CD14-positive monocyte (primary cell): ENCODE data around the gene MARS1. TPM values are rescaled to one million over a fixed set of nuclear protein-coding genes. Genes with fewer than 3 reads are reported as not detected.

Source experiments
- DNase-seq, 3 donors: peaks; one replicate each; pipeline ENCODE4 v3.0.0-alpha.2; 2011 to 2022
- H2AFZ ChIP-seq: 2 replicates; pipeline ENCODE4 v1.6.0; 2012; ENCODE audit warnings: mild to moderate bottlenecking, low read depth, low read length, inconsistent platforms; ENCODE audit not compliant: insufficient read depth, poor library complexity, severe bottlenecking
- H3K27ac ChIP-seq, 2 donors: 1 replicate in 1 of 2; 2 replicates in 1 of 2; pipeline ENCODE4 v1.5.1; 2012 to 2013; ENCODE audit warnings: low read length in 2 of 2, control low read depth in 1 of 2, inconsistent platforms in 1 of 2, low read depth in 1 of 2, mild to moderate bottlenecking in 1 of 2
- H3K27me3 ChIP-seq, 2 donors: one replicate each; pipeline versions ENCODE4 v1.6.0 to v1.6.1; 2011 to 2013; ENCODE audit warnings: low read length in 2 of 2; ENCODE audit not compliant: control insufficient read depth in 2 of 2, insufficient read depth in 2 of 2
- H3K36me3 ChIP-seq, 2 donors: replicated peaks in 1 of 2; 1 replicate in 1 of 2; 2 replicates in 1 of 2; pipeline versions ENCODE4 v1.5.1 to v1.6.1; 2012 to 2013; ENCODE audit warnings: low read length in 2 of 2, control low read depth in 1 of 2, inconsistent platforms in 1 of 2, mild to moderate bottlenecking in 1 of 2; ENCODE audit not compliant: insufficient read depth in 2 of 2, control insufficient read depth in 1 of 2
- H3K4me1 ChIP-seq, 2 donors: 1 replicate in 1 of 2; 2 replicates in 1 of 2; pipeline versions ENCODE4 v1.5.1 to v1.6.1; 2012 to 2013; ENCODE audit warnings: low read length in 2 of 2, control low read depth in 1 of 2, inconsistent platforms in 1 of 2, mild to moderate bottlenecking in 1 of 2, moderate library complexity in 1 of 2; ENCODE audit not compliant: insufficient read depth in 2 of 2, control insufficient read depth in 1 of 2
- H3K4me2 ChIP-seq: replicated peaks from 2 replicates; pipeline ENCODE3; 2012; ENCODE audit warnings: low read length, moderate library complexity, mild to moderate bottlenecking; ENCODE audit not compliant: poor library complexity, severe bottlenecking; ENCODE audit errors: extremely low read depth
- H3K4me3 ChIP-seq, 3 experiments: fragments of 200-600 bp in 1 of 3; sonication (generic) in 1 of 3; replicated peaks in 1 of 3; 1 replicate in 2 of 3; 2 replicates in 1 of 3; pipeline ENCODE4 v1.5.1; 2011 to 2013; ENCODE audit warnings: low read length in 3 of 3, mild to moderate bottlenecking in 3 of 3, control low read depth in 2 of 3, low read depth in 2 of 3, inconsistent platforms in 1 of 3, moderate library complexity in 1 of 3
- H3K79me2 ChIP-seq: 2 replicates; pipeline ENCODE4 v1.6.0; 2012; ENCODE audit warnings: mild to moderate bottlenecking, control low read depth, inconsistent platforms, low read length, moderate library complexity; ENCODE audit not compliant: insufficient read depth
- H3K9ac ChIP-seq: 2 replicates; pipeline ENCODE4 v1.6.0; 2017; ENCODE audit warnings: low read length, mild to moderate bottlenecking; ENCODE audit not compliant: insufficient read depth, poor library complexity, severe bottlenecking
- H3K9me3 ChIP-seq, 2 donors: replicated peaks in 1 of 2; 1 replicate in 1 of 2; 2 replicates in 1 of 2; pipeline versions ENCODE4 v1.5.1 to v1.6.1; 2012 to 2013; ENCODE audit warnings: low read length in 2 of 2, control low read depth in 1 of 2; ENCODE audit not compliant: control insufficient read depth in 1 of 2, insufficient read depth in 1 of 2
- H4K20me1 ChIP-seq: 2 replicates; pipeline ENCODE4 v1.6.0; 2012; ENCODE audit warnings: mild to moderate bottlenecking, low read length, control low read depth, moderate library complexity; ENCODE audit not compliant: insufficient read depth
- H3K27ac Mint-ChIP-seq, 7 donors: one replicate each; pipeline ENCODE4 v1.8.0; 2020; ENCODE audit warnings: mild to moderate bottlenecking in 7 of 7, mixed read lengths in 7 of 7, moderate library complexity in 6 of 7, inconsistent platforms in 2 of 7
- H3K27me3 Mint-ChIP-seq, 3 donors: one replicate each; pipeline ENCODE4 v1.8.0; 2021 to 2022; ENCODE audit warnings: low read depth in 3 of 3, mild to moderate bottlenecking in 3 of 3, mixed read lengths in 3 of 3, moderate library complexity in 3 of 3, inconsistent platforms in 1 of 3
- H3K36me3 Mint-ChIP-seq, 2 donors: one replicate each; pipeline ENCODE4 v1.8.0; 2020; ENCODE audit warnings: mixed read lengths in 2 of 2, inconsistent platforms in 1 of 2, mild to moderate bottlenecking in 1 of 2
- H3K4me1 Mint-ChIP-seq: one replicate; pipeline ENCODE4 v1.8.0; 2020; ENCODE audit warnings: mild to moderate bottlenecking, mixed read lengths
- H3K4me3 Mint-ChIP-seq, 2 donors: one replicate each; pipeline ENCODE4 v1.8.0; 2020; ENCODE audit warnings: mild to moderate bottlenecking in 2 of 2, mixed read lengths in 2 of 2, moderate library complexity in 1 of 2
- H3K9me3 Mint-ChIP-seq, 7 donors: one replicate each; pipeline ENCODE4 v1.8.0; 2020 to 2022; ENCODE audit warnings: mixed read lengths in 7 of 7, mild to moderate bottlenecking in 6 of 7, moderate library complexity in 6 of 7, inconsistent platforms in 2 of 7
- WGBS: methylation state at CpG from one replicate; pipeline ENCODE4 v1.1.5; 2013; ENCODE audit warnings: missing lambda C conversion rate; ENCODE audit not compliant: insufficient coverage; 5-methylcytosine and 5-hydroxymethylcytosine counted together
- intact Hi-C, 2 donors: fragments of 100-400 bp; cut with micrococcal nuclease; formaldehyde crosslinking; loops; one replicate each; pipeline versions ENCODE4 v1.15.0 to v1.15.1; 2023
- polyA plus RNA-seq, 3 donors: library from polyadenylated mRNA; depleted of rRNA in 1 of 3; unstranded in 2 of 3; stranded (reverse) in 1 of 3; fragments of 300-500 nt in 2 of 3; fragments of >200 nt in 1 of 3; fragmentation: Illumina TruSeq in 2 of 3; gene quantifications; 1 replicate in 2 of 3; 2 replicates in 1 of 3; pipeline ENCODE4 v1.2.3, GENCODE V29; 2012 to 2021
- TF ChIP-seq, protein P1 (sequence below): fragments of 200-600 bp; IDR thresholded peaks from one replicate; pipeline ENCODE4 v1.8.0; 2022; ENCODE audit warnings: antibody characterized with exemption, mild to moderate bottlenecking

The MARS1 gene
- polyA plus RNA-seq, 3 donors: 63.5 to 164 (median 79.8) TPM

DNA sequence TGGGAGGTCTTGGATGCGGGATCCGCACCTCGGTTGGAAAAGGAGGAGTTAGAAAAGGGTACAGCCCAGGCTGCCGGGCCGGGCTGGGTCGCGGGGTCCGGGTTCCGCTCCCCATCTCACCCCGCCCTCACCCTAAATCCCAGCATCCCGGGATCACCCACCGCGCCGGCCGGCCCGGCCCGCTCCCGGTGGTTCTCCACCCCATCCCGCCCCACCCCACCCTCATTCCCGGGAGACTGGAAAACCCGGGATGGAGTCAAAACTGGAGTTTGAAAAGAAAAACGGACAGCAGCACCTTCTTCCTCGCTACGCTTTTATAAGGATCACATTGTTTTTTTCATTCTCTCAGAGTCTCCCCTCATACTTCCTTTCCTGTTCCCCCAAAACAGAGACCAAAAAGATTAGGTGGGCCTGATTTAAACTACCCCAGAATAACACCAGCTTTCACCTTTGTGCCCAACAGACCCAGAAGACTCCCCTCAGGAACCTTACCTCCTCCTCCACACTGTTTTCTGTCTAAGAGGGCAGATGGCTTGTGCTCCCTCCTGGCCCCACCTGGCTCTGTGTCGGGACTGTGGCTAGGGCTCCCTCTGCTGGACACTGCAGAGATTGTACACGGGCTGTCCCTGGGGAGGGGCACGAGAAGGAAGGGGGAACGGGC lies 25.5 kb upstream of the MARS1 start:
- peak; percentile 70 to 77 (median 71) for DNase-seq
- intact Hi-C loops: loop anchor here in 1 of 2 donors (5.0 kb wide), 1 partner anchor 530 kb away; the partner anchor contains the start of gene SDR9C7
- Histone ChIP-seq H4K20me1 (peaks cover 16% of the 10 kb centered on the region), H3K4me1 (peaks cover 42 to 59% of the 10 kb centered on the region in 2 donors), H3K4me3 (peak overlapping the region; percentile 18 to 75 (median 44)), H3K79me2 (no peaks in the 10 kb centered on the region), H3K9me3 (peaks cover 0 to 4% of the 10 kb centered on the region in 2 donors), H2AFZ (peak overlapping the region; percentile 61), H3K9ac (peak overlapping the region; percentile 25), H3K36me3 (peaks cover 0 to 4% of the 10 kb centered on the region in 2 donors), H3K27ac (no peak overlapping the region), H3K4me2 (peak overlapping the region; percentile 89), H3K27me3 (peaks cover 15 to 26% of the 10 kb centered on the region in 2 donors)
- Mint-ChIP-seq H3K27me3 (peaks cover 44 to 57% (median 48%) of the 10 kb centered on the region in 3 donors), H3K4me3 (peak overlapping the region; percentile 78 to 97), H3K36me3 (peaks cover 7 to 10% of the 10 kb centered on the region in 2 donors), H3K9me3 (peaks cover 0 to 8% (median 1%) of the 10 kb centered on the region in 7 donors), H3K4me1 (peaks cover 57% of the 10 kb centered on the region), H3K27ac (peak overlapping the region in 5 of 7 donors; percentile 60 to 86 (median 72))
- TF ChIP-seq, protein P1, sequence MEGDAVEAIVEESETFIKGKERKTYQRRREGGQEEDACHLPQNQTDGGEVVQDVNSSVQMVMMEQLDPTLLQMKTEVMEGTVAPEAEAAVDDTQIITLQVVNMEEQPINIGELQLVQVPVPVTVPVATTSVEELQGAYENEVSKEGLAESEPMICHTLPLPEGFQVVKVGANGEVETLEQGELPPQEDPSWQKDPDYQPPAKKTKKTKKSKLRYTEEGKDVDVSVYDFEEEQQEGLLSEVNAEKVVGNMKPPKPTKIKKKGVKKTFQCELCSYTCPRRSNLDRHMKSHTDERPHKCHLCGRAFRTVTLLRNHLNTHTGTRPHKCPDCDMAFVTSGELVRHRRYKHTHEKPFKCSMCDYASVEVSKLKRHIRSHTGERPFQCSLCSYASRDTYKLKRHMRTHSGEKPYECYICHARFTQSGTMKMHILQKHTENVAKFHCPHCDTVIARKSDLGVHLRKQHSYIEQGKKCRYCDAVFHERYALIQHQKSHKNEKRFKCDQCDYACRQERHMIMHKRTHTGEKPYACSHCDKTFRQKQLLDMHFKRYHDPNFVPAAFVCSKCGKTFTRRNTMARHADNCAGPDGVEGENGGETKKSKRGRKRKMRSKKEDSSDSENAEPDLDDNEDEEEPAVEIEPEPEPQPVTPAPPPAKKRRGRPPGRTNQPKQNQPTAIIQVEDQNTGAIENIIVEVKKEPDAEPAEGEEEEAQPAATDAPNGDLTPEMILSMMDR: peak; percentile 89
- WGBS: 0% methylated on average over 5 of the region's 28 CpGs

DNA sequence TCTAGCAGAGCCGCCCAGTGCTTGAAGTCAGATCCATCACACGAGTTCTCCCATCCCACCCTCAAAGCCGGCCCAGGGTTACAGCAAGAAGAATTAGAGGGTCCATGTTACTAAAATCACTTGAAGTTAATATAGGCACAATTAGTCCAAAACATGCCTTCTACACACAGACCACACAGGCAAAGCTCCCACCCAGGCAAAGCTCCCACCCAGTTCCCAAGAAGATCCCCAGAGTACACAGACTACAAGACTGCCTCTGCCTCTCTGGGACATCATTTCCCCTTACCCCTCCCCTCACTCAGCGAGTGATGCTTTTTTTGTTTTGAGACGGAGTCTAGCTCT lies 25.0 kb upstream of the MARS1 start:
- H2AFZ ChIP-seq: peak overlapping the region; percentile 61
- H3K9ac ChIP-seq: no peak overlapping the region
- no peaks in the 10 kb centered on the region for H3K79me2 ChIP-seq
- peaks cover 21% of the 10 kb centered on the region for H4K20me1 ChIP-seq
- H3K4me2 ChIP-seq: peak overlapping the region; percentile 89
- H3K27me3 ChIP-seq: peaks cover 15 to 26% of the 10 kb centered on the region in 2 donors
- peak overlapping the region in 1 of 7 donors; percentile 79 for H3K27ac Mint-ChIP-seq
- 58% methylated on average over 2 of the region's 5 CpGs for WGBS
- H3K4me3 Mint-ChIP-seq: peak overlapping the region; percentile 75 to 97
- H3K9me3 Mint-ChIP-seq: peaks cover 0 to 10% (median 1%) of the 10 kb centered on the region in 7 donors
- H3K27ac ChIP-seq: no peak overlapping the region
- peaks cover 42 to 58% of the 10 kb centered on the region in 2 donors for H3K4me1 ChIP-seq
- TF ChIP-seq, protein P1: peak; percentile 28
- no peak for DNase-seq
- H3K4me1 Mint-ChIP-seq: peaks cover 57% of the 10 kb centered on the region
- intact Hi-C loops: loop anchor here in 1 of 2 donors (5.0 kb wide), 1 partner anchor 531 kb away; the partner anchor contains the start of gene SDR9C7
- peaks cover 0 to 4% of the 10 kb centered on the region in 2 donors for H3K9me3 ChIP-seq
- H3K27me3 Mint-ChIP-seq: peaks cover 46 to 57% (median 46%) of the 10 kb centered on the region in 3 donors
- H3K36me3 Mint-ChIP-seq: peaks cover 12 to 15% of the 10 kb centered on the region in 2 donors
- H3K36me3 ChIP-seq: peaks cover 0 to 8% of the 10 kb centered on the region in 2 donors
- peak overlapping the region in 1 of 3 experiments; percentile 75 for H3K4me3 ChIP-seq
